GM12878 (cell line): ENCODE data around the gene TOP2B. TPM values are rescaled to one million over a fixed set of nuclear protein-coding genes. Genes with fewer than 3 reads are reported as not detected.

Source experiments
- ATAC-seq: fragments of 200-7000 bp; cut with Tn5 transposase; 3 replicates; pipeline ENCODE4 v1.9.1; 2020; ENCODE audit warnings: mild to moderate bottlenecking, moderate library complexity
- BruUV-seq: library from RNA; stranded (reverse); fragments of 400-500 nt; replicated peaks from 2 replicates; lab custom pipeline; 2021; lab: Mats Ljungman, UMichigan
- CTCF ChIA-PET: fragments of 300-600 bp; sonication (Branson Sonifier 250); formaldehyde crosslinking; extraction: SDS; loops from one replicate; lab custom pipeline; 2021; ENCODE audit warnings: inconsistent platforms; lab: Yijun Ruan, JAX
- POLR2A ChIA-PET: fragments of 350-600 bp; formaldehyde crosslinking; extraction: SDS; loops from one replicate; lab custom pipeline; 2021; ENCODE audit warnings: inconsistent platforms; lab: Charles Lee
- RAD21 ChIA-PET: fragments of 300-600 bp; sonication (Branson Sonifier 250); formaldehyde crosslinking; loops from one replicate; lab custom pipeline; 2023; ENCODE audit warnings: antibody characterized with exemption; ENCODE audit not compliant: unreplicated experiment; lab: Charles Lee
- SMC1A ChIA-PET: fragments of 300-600 bp; sonication (Branson Sonifier 250); formaldehyde crosslinking; loops from one replicate; lab custom pipeline; 2023; ENCODE audit not compliant: unreplicated experiment, uncharacterized antibody; lab: Charles Lee
- DNase-seq: peaks from one replicate; pipeline ENCODE4 v3.0.0-alpha.2; 2011; ENCODE audit warnings: low read depth, low spot score
- FAIRE-seq: peaks from 3 replicates; lab custom pipeline; 2011; peaks lifted over from hg19 to GRCh38; lab: Jason Lieb, UNC
- H2AFZ ChIP-seq: 2 replicates; pipeline ENCODE4 v1.6.0; 2011; ENCODE audit warnings: low read depth, low read length, control low read depth; ENCODE audit not compliant: control insufficient read depth
- H3K27ac ChIP-seq: 2 replicates; pipeline ENCODE4 v1.5.1; 2011; ENCODE audit warnings: control low read depth; ENCODE audit not compliant: control insufficient read depth, insufficient read depth
- H3K27me3 ChIP-seq, 2 experiments: replicated peaks in 1 of 2; 2 replicates each; pipeline versions ENCODE4 v1.6.0 to v1.6.1; 2011; ENCODE audit warnings: low read length in 1 of 2; ENCODE audit not compliant: control insufficient read depth in 2 of 2, insufficient read depth in 2 of 2
- H3K36me3 ChIP-seq, 2 experiments: 2 replicates each; pipeline ENCODE4 v1.5.1; 2011; ENCODE audit warnings: low read length in 1 of 2; ENCODE audit not compliant: control insufficient read depth in 2 of 2, insufficient read depth in 2 of 2
- H3K4me1 ChIP-seq: 2 replicates; pipeline ENCODE4 v1.6.1; 2011; ENCODE audit warnings: mild to moderate bottlenecking, low read length, moderate library complexity, mixed read lengths; ENCODE audit not compliant: control insufficient read depth, insufficient read depth
- H3K4me2 ChIP-seq: 2 replicates; pipeline ENCODE4 v1.6.0; 2011; ENCODE audit warnings: control low read depth; ENCODE audit not compliant: control insufficient read depth, insufficient read depth
- H3K4me3 ChIP-seq: fragments of 200-600 bp; sonication (generic); 2 replicates; pipeline ENCODE4 v1.5.1; 2016
- H3K79me2 ChIP-seq: 2 replicates; pipeline ENCODE4 v1.6.0; 2011; ENCODE audit warnings: low read length; ENCODE audit not compliant: control insufficient read depth, insufficient read depth
- H3K9ac ChIP-seq: 2 replicates; pipeline ENCODE4 v1.8.0; 2011; ENCODE audit warnings: low read length, control low read depth, mixed read lengths; ENCODE audit not compliant: control insufficient read depth, insufficient read depth
- H3K9me3 ChIP-seq: replicated peaks from 3 replicates; pipeline ENCODE4 v1.5.1; 2011; ENCODE audit warnings: mild to moderate bottlenecking, low read length; ENCODE audit not compliant: control insufficient read depth, insufficient read depth
- H4K20me1 ChIP-seq: 2 replicates; pipeline ENCODE4 v1.6.0; 2011; ENCODE audit not compliant: control insufficient read depth, insufficient read depth
- CHD2 ChIP-seq: IDR thresholded peaks from 2 replicates; pipeline ENCODE4 v1.6.1; 2011; ENCODE audit warnings: low read depth, low read length, improper control_type of control experiment, borderline replicate concordance
- DPF2 ChIP-seq: fragments of 450-650 bp; IDR thresholded peaks from 2 replicates; pipeline ENCODE4 v1.6.1; 2017; ENCODE audit warnings: mild to moderate bottlenecking
- JUND ChIP-seq: IDR thresholded peaks from 2 replicates; pipeline ENCODE4 v1.6.1; 2012; ENCODE audit warnings: low read depth, mild to moderate bottlenecking, low read length, improper control_type of control experiment, moderate library complexity
- KDM1A ChIP-seq: fragments of 200-600 bp; sonication (generic); IDR thresholded peaks from 2 replicates; pipeline ENCODE4 v1.6.1; 2016; ENCODE audit warnings: borderline replicate concordance
- MAX ChIP-seq: IDR thresholded peaks from 2 replicates; pipeline ENCODE4 v1.6.1; 2012; ENCODE audit warnings: low read depth, low read length, improper control_type of control experiment
- MTA2 ChIP-seq: fragments of 450-650 bp; IDR thresholded peaks from 2 replicates; pipeline ENCODE4 v1.6.1; 2016; ENCODE audit warnings: low read depth, mild to moderate bottlenecking, moderate library complexity
- NR2C2 ChIP-seq: IDR thresholded peaks from 2 replicates; pipeline ENCODE4 v1.6.1; 2011; ENCODE audit warnings: borderline replicate concordance, low read depth; ENCODE audit not compliant: control insufficient read depth, insufficient read length
- PAX8 ChIP-seq: fragments of 450-650 bp; IDR thresholded peaks from 2 replicates; pipeline ENCODE4 v1.6.1; 2017; ENCODE audit warnings: mild to moderate bottlenecking, moderate library complexity
- RCOR1 ChIP-seq: conservative IDR thresholded peaks from 2 replicates; pipeline ENCODE4 v1.6.1; 2012; ENCODE audit warnings: low read depth, low read length, improper control_type of control experiment
- SMAD5 ChIP-seq: IDR thresholded peaks from 2 replicates; pipeline ENCODE4 v1.6.1; 2016; ENCODE audit warnings: antibody characterized with exemption, low read depth
- STAT1 ChIP-seq: fragments of 450-650 bp; conservative IDR thresholded peaks from 2 replicates; pipeline ENCODE4 v1.6.1; 2014; ENCODE audit warnings: antibody characterized with exemption, mild to moderate bottlenecking
- SUPT20H ChIP-seq: IDR thresholded peaks from 2 replicates; pipeline ENCODE4 v1.6.1; 2011; ENCODE audit warnings: low read depth, mild to moderate bottlenecking, low read length, moderate library complexity, borderline replicate concordance; ENCODE audit not compliant: control insufficient read depth
- TAF1 ChIP-seq: IDR thresholded peaks from 2 replicates; pipeline ENCODE4 v1.6.1; 2011; ENCODE audit warnings: mild to moderate bottlenecking, low read depth, low read length, borderline replicate concordance
- TBL1XR1 ChIP-seq: IDR thresholded peaks from 2 replicates; pipeline ENCODE4 v1.6.1; 2012; ENCODE audit warnings: low read depth, low read length, improper control_type of control experiment
- USF2 ChIP-seq: IDR thresholded peaks from 2 replicates; pipeline ENCODE4 v1.6.1; 2011; ENCODE audit warnings: low read depth, low read length, improper control_type of control experiment, borderline replicate concordance
- ZBTB4 ChIP-seq: fragments of 450-650 bp; formaldehyde crosslinking; IDR thresholded peaks from 2 replicates; pipeline ENCODE4 v1.4.0; 2022; ENCODE audit warnings: mild to moderate bottlenecking, moderate library complexity
- ZNF217 ChIP-seq: fragments of 450-650 bp; IDR thresholded peaks from 2 replicates; pipeline ENCODE4 v1.6.1; 2017; ENCODE audit warnings: antibody characterized with exemption, mild to moderate bottlenecking
- WGBS: methylation state at CpG from one replicate; pipeline ENCODE4 v1.1.6; 2016; ENCODE audit warnings: low lambda C conversion rate; ENCODE audit not compliant: insufficient replicate concordance, insufficient coverage; ENCODE audit errors: missing lambda C conversion rate; 5-methylcytosine and 5-hydroxymethylcytosine counted together
- in situ Hi-C: fragments of 300-500 bp; cut with MboI; formaldehyde crosslinking; loops from 9 replicates; pipeline ENCODE4 v1.14.3; 2018; ENCODE audit warnings: mixed read lengths
- intact Hi-C: fragments of 100-400 bp; cut with micrococcal nuclease; formaldehyde crosslinking; loops from one replicate; pipeline ENCODE4 v1.14.2; 2022; ENCODE audit not compliant: unreplicated experiment
- polyA plus RNA-seq, 11 experiments: library from polyadenylated mRNA; depleted of rRNA in 4 of 11; unstranded in 6 of 11; stranded (reverse) in 5 of 11; fragments of >200 nt; fragmentation: Nextera tagmentation in 4 of 11; fragmentation: Illumina TruSeq in 1 of 11; extraction: Ambion mirVana in 4 of 11; extraction: Trizol in 1 of 11; gene quantifications; 1 replicate in 1 of 11; 2 replicates in 10 of 11; pipeline versions ENCODE4 v1.2.1 to v1.2.3, GENCODE V29; 2011 to 2016; ENCODE audit warnings: inconsistent platforms in 2 of 11, missing spikeins in 2 of 11, low read depth in 1 of 11
- total RNA-seq, 4 experiments: library from RNA; depleted of rRNA in 3 of 4; stranded (reverse); fragments of >200 nt in 3 of 4; fragmentation: Illumina TruSeq in 1 of 4; extraction: Trizol in 1 of 4; gene quantifications; 2 replicates each; pipeline versions ENCODE4 v1.2.1 to v1.2.3, GENCODE V29; 2013 to 2021
- TF ChIP-seq, protein P1 (sequence below): IDR thresholded peaks from 2 replicates; pipeline ENCODE4 v1.6.1; 2012; ENCODE audit warnings: low read depth, low read length, improper control_type of control experiment

The TOP2B gene
- total and polyA plus RNA-seq, 10 of the 15 experiments (the other 5 are each of a cell fraction or from before 2014, with no cell fraction given): 28.6 to 134 (median 83.4) TPM

GRCh38 chr3:25567806-25568524, 96.7 kb downstream of the TOP2B start:
- BruUV-seq: no TSS peak
- DNase-seq: no peak
- no peaks in the 10 kb centered on the region for H3K9me3 ChIP-seq
- H2AFZ ChIP-seq: no peak overlapping the region
- WGBS: 63% methylated on average over 14 of the region's 14 CpGs
- H3K36me3 ChIP-seq: no peaks in the 10 kb centered on the region
- no peak overlapping the region for H3K4me3 ChIP-seq
- ChIA-PET POLR2A (no interaction called here), CTCF (no interaction called here), RAD21 (no interaction called here), SMC1A (interaction anchor here (0.5 kb wide), 1 partner anchor 899 kb away, joined by 3 read pairs; no protein-coding TSS in a partner anchor)
- no peaks in the 10 kb centered on the region for H3K4me1 ChIP-seq
- FAIRE-seq: no peak
- no peaks in the 10 kb centered on the region; a peak in 1 of 4 replicates for H3K27me3 ChIP-seq
- H3K79me2 ChIP-seq: no peaks in the 10 kb centered on the region
- in situ Hi-C loops (no loop called here), intact Hi-C loops (no loop called here)
- no peak overlapping the region for H3K9ac ChIP-seq
- no peaks in the 10 kb centered on the region; the same call in 1 of the 2 replicates for H4K20me1 ChIP-seq
- H3K4me2 ChIP-seq: no peak overlapping the region
- no peak overlapping the region for H3K27ac ChIP-seq
- ATAC-seq: no peak
- TF ChIP-seq RCOR1 (no peak), DPF2 (no peak), SUPT20H (no peak), ZNF217 (no peak), TAF1 (no peak), MAX (no peak), CHD2 (no peak), SMAD5 (no peak), STAT1 (no peak), KDM1A (no peak), NR2C2 (no peak), MTA2 (no peak), TBL1XR1 (no peak), USF2 (no peak), PAX8 (no peak), JUND (no peak), ZBTB4 (CRISPR knock-in tag) (no peak)
- TF ChIP-seq, protein P1, sequence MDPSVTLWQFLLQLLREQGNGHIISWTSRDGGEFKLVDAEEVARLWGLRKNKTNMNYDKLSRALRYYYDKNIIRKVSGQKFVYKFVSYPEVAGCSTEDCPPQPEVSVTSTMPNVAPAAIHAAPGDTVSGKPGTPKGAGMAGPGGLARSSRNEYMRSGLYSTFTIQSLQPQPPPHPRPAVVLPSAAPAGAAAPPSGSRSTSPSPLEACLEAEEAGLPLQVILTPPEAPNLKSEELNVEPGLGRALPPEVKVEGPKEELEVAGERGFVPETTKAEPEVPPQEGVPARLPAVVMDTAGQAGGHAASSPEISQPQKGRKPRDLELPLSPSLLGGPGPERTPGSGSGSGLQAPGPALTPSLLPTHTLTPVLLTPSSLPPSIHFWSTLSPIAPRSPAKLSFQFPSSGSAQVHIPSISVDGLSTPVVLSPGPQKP: no peak
